Liver (tissue), 3 donors: ENCODE results near the gene NFYC.

ENCODE experiments used
- CTCF ChIP-seq: fragments of 150-350 bp; IDR thresholded peaks from 2 replicates; pipeline ENCODE4 v1.5.1; 2017; ENCODE audit warnings: improper control_type of control experiment, low read depth, low read length; ENCODE audit not compliant: missing input control
- EGR1 ChIP-seq, 2 donors: IDR thresholded peaks; 2 replicates each; pipeline ENCODE4 v1.6.1; 2016 to 2018; ENCODE audit warnings: antibody characterized with exemption in 2 of 2, low read depth in 2 of 2
- JUND ChIP-seq, 2 donors: IDR thresholded peaks; 2 replicates each; pipeline ENCODE4 v1.6.1; 2016; ENCODE audit warnings: antibody characterized with exemption in 2 of 2
- RAD21 ChIP-seq, 2 donors: IDR thresholded peaks; 2 replicates each; pipeline ENCODE4 v1.6.1; 2016; ENCODE audit warnings: antibody characterized with exemption in 2 of 2, mild to moderate bottlenecking in 2 of 2
- REST ChIP-seq: IDR thresholded peaks from 2 replicates; pipeline ENCODE4 v1.6.1; 2016; ENCODE audit warnings: antibody characterized with exemption, mild to moderate bottlenecking
- YY1 ChIP-seq: IDR thresholded peaks from 2 replicates; pipeline ENCODE4 v1.6.1; 2016; ENCODE audit warnings: antibody characterized with exemption, mild to moderate bottlenecking
- ZBTB33 ChIP-seq: IDR thresholded peaks from 2 replicates; pipeline ENCODE4 v1.6.1; 2016; ENCODE audit warnings: antibody characterized with exemption
- donor health status: healthy.
- donor health status: healthy.

DNA sequence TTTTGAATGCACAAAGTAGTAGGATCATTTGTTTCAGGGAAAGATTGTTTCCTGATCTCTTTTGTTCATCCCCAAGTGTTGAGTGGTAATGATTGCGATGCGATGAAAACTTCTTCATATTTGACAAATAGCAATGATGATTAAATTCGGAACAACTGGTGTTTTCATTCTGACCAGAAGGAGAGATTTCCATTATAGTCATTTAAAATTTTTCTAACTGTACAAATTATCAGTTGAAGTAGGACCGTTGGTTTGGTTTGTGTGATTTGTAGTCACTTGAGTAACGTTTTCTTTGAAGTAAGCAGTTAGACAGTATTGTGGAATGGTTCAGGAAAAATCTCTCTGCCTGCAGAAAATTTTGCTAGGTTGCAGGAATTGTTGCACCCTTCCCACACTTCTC lies 5.9 kb downstream of the NFYC start:
- TF ChIP-seq YY1 (no peak), REST (no peak), EGR1 (IDR thresholded peaks at IDR 0.05; ENCODE audit: low read depth in 2 of 2) (no peak), RAD21 (IDR thresholded peaks at IDR 0.05) (no peak), JUND (IDR thresholded peaks at IDR 0.05) (no peak), CTCF (no peak), ZBTB33 (no peak)
